H1 (cell line): Measurements from ENCODE around the gene DOCK10. TPM values are rescaled to one million over a fixed set of nuclear protein-coding genes. Genes with fewer than 3 reads are reported as not detected.

Experiments used
- CTCF ChIA-PET: fragments of 300-600 bp; sonication (Branson Sonifier 250); formaldehyde crosslinking; loops from one replicate; lab custom pipeline; 2021; ENCODE audit not compliant: partially characterized antibody; lab: Charles Lee
- POLR2A ChIA-PET: fragments of 300-600 bp; sonication (Branson Sonifier 250); formaldehyde crosslinking; loops from one replicate; lab custom pipeline; 2021; ENCODE audit warnings: inconsistent platforms; ENCODE audit not compliant: partially characterized antibody; lab: Charles Lee
- DNase-seq, 2 experiments: peaks; one replicate each; pipeline versions ENCODE4 v3.0.0 to v3.0.0-alpha.2; 2010 to 2022; ENCODE audit warnings: low spot score in 2 of 2, low read depth in 1 of 2, mixed read lengths in 1 of 2
- FAIRE-seq: peaks from 2 replicates; lab custom pipeline; 2011; peaks lifted over from hg19 to GRCh38; lab: Jason Lieb, UNC
- H2AFZ ChIP-seq: 2 replicates; pipeline ENCODE4 v1.8.1; 2012; ENCODE audit warnings: low read length, inconsistent platforms
- H2AK5ac ChIP-seq: 2 replicates; pipeline ENCODE4 v1.6.1; 2013; ENCODE audit warnings: low read depth, low read length
- H2BK120ac ChIP-seq: replicated peaks from 2 replicates; pipeline ENCODE3; 2013; ENCODE audit warnings: low read depth, low read length, inconsistent platforms
- H2BK12ac ChIP-seq: 2 replicates; pipeline ENCODE4 v1.6.1; 2013; ENCODE audit warnings: low read depth, low read length
- H2BK15ac ChIP-seq: 2 replicates; pipeline ENCODE4 v1.6.1; 2013; ENCODE audit warnings: low read length
- H2BK20ac ChIP-seq: 2 replicates; pipeline ENCODE4 v1.6.1; 2013; ENCODE audit warnings: low read length
- H2BK5ac ChIP-seq: 2 replicates; pipeline ENCODE4 v1.6.1; 2013; ENCODE audit warnings: low read depth, low read length
- H3K14ac ChIP-seq: 2 replicates; pipeline ENCODE4 v1.6.1; 2013; ENCODE audit warnings: inconsistent platforms; ENCODE audit not compliant: insufficient read length
- H3K18ac ChIP-seq: 2 replicates; pipeline ENCODE4 v1.6.1; 2013; ENCODE audit warnings: low read length; ENCODE audit errors: extremely low read depth
- H3K23ac ChIP-seq: 2 replicates; pipeline ENCODE4 v1.6.1; 2013; ENCODE audit warnings: inconsistent platforms; ENCODE audit not compliant: insufficient read length
- H3K23me2 ChIP-seq: 2 replicates; pipeline ENCODE4 v1.6.1; 2013; ENCODE audit warnings: low read depth, low read length
- H3K27ac ChIP-seq: 2 replicates; pipeline ENCODE4 v1.6.1; 2011; ENCODE audit warnings: low read depth, low read length, inconsistent platforms
- H3K27me3 ChIP-seq, 4 experiments: replicated peaks in 1 of 4; 1 replicate in 1 of 4; 2 replicates in 3 of 4; pipeline versions ENCODE4 v1.6.1 to v1.8.1; 2011 to 2013; ENCODE audit warnings: low read length in 3 of 4, mild to moderate bottlenecking in 3 of 4, inconsistent platforms in 2 of 4, mixed read lengths in 2 of 4, moderate library complexity in 1 of 4; ENCODE audit not compliant: control insufficient read depth in 3 of 4, insufficient read depth in 3 of 4; ENCODE audit errors: extremely low read depth in 1 of 4
- H3K36me3 ChIP-seq, 4 experiments: 2 replicates each; pipeline versions ENCODE4 v1.6.1 to v1.8.1; 2011 to 2013; ENCODE audit warnings: mild to moderate bottlenecking in 4 of 4, low read length in 3 of 4, moderate library complexity in 2 of 4, control low read depth in 1 of 4, inconsistent platforms in 1 of 4; ENCODE audit not compliant: insufficient read depth in 4 of 4, control insufficient read depth in 2 of 4
- H3K4ac ChIP-seq: replicated peaks from 2 replicates; pipeline ENCODE3; 2013; ENCODE audit warnings: low read length, low read depth, mixed read lengths, inconsistent platforms; ENCODE audit not compliant: insufficient read length
- H3K4me1 ChIP-seq, 4 experiments: replicated peaks in 1 of 4; 1 replicate in 1 of 4; 2 replicates in 3 of 4; pipeline versions ENCODE4 v1.6.1 to v1.8.1; 2011 to 2013; ENCODE audit warnings: low read length in 3 of 4, inconsistent platforms in 2 of 4, mixed read lengths in 1 of 4; ENCODE audit not compliant: insufficient read depth in 4 of 4, control insufficient read depth in 3 of 4
- H3K4me2 ChIP-seq, 2 experiments: 2 replicates each; pipeline versions ENCODE4 v1.6.1 to v1.8.1; 2011 to 2013; ENCODE audit warnings: low read depth in 2 of 2, low read length in 2 of 2, control low read depth in 1 of 2, inconsistent platforms in 1 of 2, mild to moderate bottlenecking in 1 of 2; ENCODE audit not compliant: insufficient read depth in 1 of 2
- H3K4me3 ChIP-seq, 4 experiments: fragments of 200-600, 300-600 bp in 1 of 4; sonication (generic), shearing (Covaris generic), sonication (Bioruptor Twin) in 1 of 4; 2 replicates each; pipeline versions ENCODE4 v1.5.1 to v1.8.1; 2011 to 2016; ENCODE audit warnings: low read length in 4 of 4, low read depth in 3 of 4, control low read depth in 2 of 4, inconsistent platforms in 2 of 4, mild to moderate bottlenecking in 2 of 4, mixed read lengths in 1 of 4, moderate library complexity in 1 of 4; ENCODE audit not compliant: insufficient read depth in 2 of 4; ENCODE audit errors: extremely low read depth in 1 of 4
- H3K56ac ChIP-seq: replicated peaks from 2 replicates; pipeline ENCODE3; 2013; ENCODE audit warnings: low read depth, mild to moderate bottlenecking, mixed read lengths, low read length, inconsistent platforms; ENCODE audit not compliant: insufficient read length
- H3K79me1 ChIP-seq: 2 replicates; pipeline ENCODE4 v1.6.1; 2013; ENCODE audit warnings: low read depth, low read length, control low read depth
- H3K79me2 ChIP-seq, 2 experiments: 2 replicates each; pipeline versions ENCODE4 v1.6.1 to v1.8.1; 2012 to 2013; ENCODE audit warnings: low read length in 2 of 2, mild to moderate bottlenecking in 2 of 2, inconsistent platforms in 1 of 2; ENCODE audit not compliant: insufficient read depth in 2 of 2, control insufficient read depth in 1 of 2
- H3K9ac ChIP-seq, 4 experiments: replicated peaks in 1 of 4; 1 replicate in 1 of 4; 2 replicates in 3 of 4; pipeline versions ENCODE4 v1.6.1 to v1.8.1; 2011 to 2013; ENCODE audit warnings: low read depth in 3 of 4, low read length in 3 of 4, control low read depth in 2 of 4, mild to moderate bottlenecking in 2 of 4, moderate library complexity in 2 of 4, inconsistent platforms in 1 of 4; ENCODE audit errors: extremely low read depth in 1 of 4
- H3K9me3 ChIP-seq, 2 experiments: 2 replicates each; pipeline versions ENCODE4 v1.6.1 to v1.8.1; 2012 to 2013; ENCODE audit warnings: mild to moderate bottlenecking in 2 of 2, moderate library complexity in 2 of 2, control low read depth in 1 of 2, inconsistent platforms in 1 of 2, low read depth in 1 of 2, low read length in 1 of 2, mixed read lengths in 1 of 2; ENCODE audit not compliant: insufficient read depth in 2 of 2
- H4K20me1 ChIP-seq, 2 experiments: replicated peaks in 1 of 2; 2 replicates each; pipeline versions ENCODE3 to v1.8.1; 2011 to 2013; ENCODE audit warnings: inconsistent platforms in 2 of 2, low read length in 2 of 2, mild to moderate bottlenecking in 1 of 2; ENCODE audit not compliant: insufficient read depth in 2 of 2, control insufficient read depth in 1 of 2
- H4K5ac ChIP-seq: 2 replicates; pipeline ENCODE4 v1.6.1; 2013; ENCODE audit warnings: low read length, low read depth, mixed read lengths, inconsistent platforms; ENCODE audit not compliant: insufficient read length
- H4K8ac ChIP-seq: 2 replicates; pipeline ENCODE4 v1.8.0; 2013; ENCODE audit warnings: mild to moderate bottlenecking, moderate library complexity, low read length, inconsistent platforms; ENCODE audit not compliant: insufficient read depth; ENCODE audit errors: extremely low read depth
- H4K91ac ChIP-seq: replicated peaks from 2 replicates; pipeline ENCODE3; 2013; ENCODE audit warnings: low read length, mixed read lengths, inconsistent platforms; ENCODE audit not compliant: insufficient read length
- MAFK ChIP-seq: IDR thresholded peaks from 2 replicates; pipeline ENCODE4 v1.6.1; 2012; ENCODE audit warnings: low read depth, mild to moderate bottlenecking, improper control_type of control experiment, low read length
- POLR2AphosphoS5 ChIP-seq: IDR thresholded peaks from 2 replicates; pipeline ENCODE4 v1.6.1; 2011; ENCODE audit warnings: low read depth, low read length
- RAD21 ChIP-seq, 2 experiments: IDR thresholded peaks in 1 of 2; conservative IDR thresholded peaks in 1 of 2; 2 replicates each; pipeline ENCODE4 v1.6.1; 2011; ENCODE audit warnings: low read depth in 2 of 2, low read length in 2 of 2, improper control_type of control experiment in 1 of 2, inconsistent platforms in 1 of 2, mild to moderate bottlenecking in 1 of 2, moderate library complexity in 1 of 2
- WGBS, 2 experiments: shearing (Covaris generic) in 1 of 2; methylation state at CpG; one replicate each; pipeline versions ENCODE4 v1.1.6 to v1.1.7; 2013 to 2015; ENCODE audit warnings: low lambda C conversion rate in 2 of 2, mixed read lengths in 2 of 2, inconsistent platforms in 1 of 2, low coverage in 1 of 2, missing lambda C conversion rate in 1 of 2; ENCODE audit not compliant: insufficient replicate concordance in 2 of 2, insufficient coverage in 1 of 2, insufficient read length in 1 of 2; ENCODE audit errors: extremely low coverage in 1 of 2, missing lambda C conversion rate in 1 of 2; 5-methylcytosine and 5-hydroxymethylcytosine counted together
- polyA plus RNA-seq, 7 experiments: library from polyadenylated mRNA; depleted of rRNA in 3 of 7; stranded (reverse) in 5 of 7; unstranded in 2 of 7; fragments of >200 nt in 5 of 7; fragments of 200-250 nt in 2 of 7; gene quantifications; 1 replicate in 5 of 7; 2 replicates in 1 of 7; 4 replicates in 1 of 7; pipeline versions ENCODE4 v1.2.1 to v1.2.3, GENCODE V29; 2011 to 2013; ENCODE audit warnings: missing spikeins in 2 of 7, mixed read lengths in 2 of 7
- total RNA-seq: library from RNA; stranded (reverse); fragmentation: NEBNext Ultra II Directional; extraction: Animal tissue kit (Norgen Biotek cat#: 25700); gene quantifications from 2 replicates; pipeline ENCODE4 v1.2.1, GENCODE V29; 2021
- TF ChIP-seq, protein P1 (sequence below), 3 experiments: IDR thresholded peaks; 1 replicate in 2 of 3; 2 replicates in 1 of 3; pipeline versions ENCODE4 v1.5.1 to v1.6.1; 2011; ENCODE audit warnings: low read length in 3 of 3, mild to moderate bottlenecking in 3 of 3, inconsistent platforms in 2 of 3, low read depth in 1 of 3, moderate library complexity in 1 of 3; ENCODE audit not compliant: insufficient read depth in 1 of 3; ENCODE audit errors: control extremely low read depth in 1 of 3

The DOCK10 gene
- total and polyA plus RNA-seq, 2 of the 8 experiments (the other 6 are each of a cell fraction or from before 2014, with no cell fraction given): 0.33 to 1.6 TPM

DNA sequence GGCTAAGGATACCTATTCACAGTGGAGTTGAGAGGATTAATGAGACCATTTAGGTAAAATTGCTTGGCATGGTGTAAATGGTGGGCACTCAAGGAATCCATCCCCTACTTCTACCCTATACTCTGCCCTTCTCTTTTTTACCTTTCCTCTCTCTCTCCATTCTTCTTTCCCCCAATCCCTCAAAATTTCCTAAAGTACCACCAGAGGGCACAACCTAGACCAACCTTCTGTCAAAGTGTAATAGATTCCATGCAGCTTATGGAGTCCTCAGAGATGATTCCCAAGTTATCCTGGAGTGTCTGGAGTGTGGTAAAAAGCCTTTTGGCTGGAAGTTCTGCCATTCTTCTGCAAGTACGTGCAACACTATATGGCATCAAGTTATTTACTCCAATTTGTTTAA is 293.1 kb downstream of the DOCK10 start:
- Histone ChIP-seq H3K27me3 (no peaks in the 10 kb centered on the region), H2BK15ac (no peak overlapping the region), H3K23me2 (no peaks in the 10 kb centered on the region), H3K14ac (no peak overlapping the region), H3K23ac (no peak overlapping the region), H2BK12ac (no peak overlapping the region), H3K18ac (no peak overlapping the region), H3K4ac (no peak overlapping the region), H3K4me2 (no peak overlapping the region), H2AK5ac (no peak overlapping the region), H4K91ac (no peak overlapping the region), H3K79me2 (no peaks in the 10 kb centered on the region), H2BK20ac (no peak overlapping the region), H3K27ac (no peak overlapping the region), H3K9ac (no peak overlapping the region), H4K5ac (no peak overlapping the region), H3K56ac (no peak overlapping the region), H2BK120ac (no peak overlapping the region), H2BK5ac (no peak overlapping the region), H4K8ac (no peak overlapping the region), H3K4me3 (no peak overlapping the region), H3K36me3 (no peaks in the 10 kb centered on the region), H4K20me1 (no peaks in the 10 kb centered on the region), H3K9me3 (peaks cover 0 to 2% of the 10 kb centered on the region in 2 experiments; a peak in 1 of 4 replicates), H3K79me1 (no peaks in the 10 kb centered on the region), H3K4me1 (no peaks in the 10 kb centered on the region), H2AFZ (no peak overlapping the region)
- FAIRE-seq: peak; percentile 42
- POLR2A ChIA-PET: no interaction called here
- CTCF ChIA-PET: interaction anchor here (0.6 to 1.0 kb wide), 2 partner anchors 18 to 87 kb away, joined by 3 to 5 read pairs; no protein-coding TSS in a partner anchor
- TF ChIP-seq RAD21 (IDR thresholded peaks at IDR 0.05 in 1 of 2, conservative IDR thresholded peaks at IDR 0.05 in 1 of 2; ENCODE audit: low read depth in 2 of 2, low read length in 2 of 2) (peak; percentile 34 to 42; a peak in 3 of 4 replicates), POLR2AphosphoS5 (no peak), MAFK (no peak)
- TF ChIP-seq, protein P1, sequence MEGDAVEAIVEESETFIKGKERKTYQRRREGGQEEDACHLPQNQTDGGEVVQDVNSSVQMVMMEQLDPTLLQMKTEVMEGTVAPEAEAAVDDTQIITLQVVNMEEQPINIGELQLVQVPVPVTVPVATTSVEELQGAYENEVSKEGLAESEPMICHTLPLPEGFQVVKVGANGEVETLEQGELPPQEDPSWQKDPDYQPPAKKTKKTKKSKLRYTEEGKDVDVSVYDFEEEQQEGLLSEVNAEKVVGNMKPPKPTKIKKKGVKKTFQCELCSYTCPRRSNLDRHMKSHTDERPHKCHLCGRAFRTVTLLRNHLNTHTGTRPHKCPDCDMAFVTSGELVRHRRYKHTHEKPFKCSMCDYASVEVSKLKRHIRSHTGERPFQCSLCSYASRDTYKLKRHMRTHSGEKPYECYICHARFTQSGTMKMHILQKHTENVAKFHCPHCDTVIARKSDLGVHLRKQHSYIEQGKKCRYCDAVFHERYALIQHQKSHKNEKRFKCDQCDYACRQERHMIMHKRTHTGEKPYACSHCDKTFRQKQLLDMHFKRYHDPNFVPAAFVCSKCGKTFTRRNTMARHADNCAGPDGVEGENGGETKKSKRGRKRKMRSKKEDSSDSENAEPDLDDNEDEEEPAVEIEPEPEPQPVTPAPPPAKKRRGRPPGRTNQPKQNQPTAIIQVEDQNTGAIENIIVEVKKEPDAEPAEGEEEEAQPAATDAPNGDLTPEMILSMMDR (IDR thresholded peaks at IDR 0.05; ENCODE audit: control extremely low read depth in 1 of 3, insufficient read depth in 1 of 3, low read depth in 1 of 3, low read length in 3 of 3): peak in 2 of 3 experiments; percentile 45 to 46; a peak in 2 of 4 replicates
- no peak for DNase-seq
- WGBS, 2 experiments: 73% methylated on average over 1 of the region's 1 CpG; no CpG with 5 or more reads in 1 of the 2 experiments
